Measurements from ENCODE around the gene HUNK. TPM values are rescaled to one million over a fixed set of nuclear protein-coding genes. Genes with fewer than 3 reads are reported as not detected.

HUNK gene
- total and polyA plus RNA-seq, 2 experiments from 2014 or later, result 1.6 to 5.1 TPM

- no peak for TF ChIP-seq ZNF114 (CRISPR knock-in tag; IDR thresholded peaks at IDR 0.05)
- no peak for TF ChIP-seq EZH2phosphoT487 (IDR thresholded peaks at IDR 0.05; ENCODE audit: unreplicated experiment)
- no peak for TF ChIP-seq JUNB (IDR thresholded peaks at IDR 0.05; ENCODE audit: unreplicated experiment)
- no peak for TF ChIP-seq CREB1 (CRISPR knock-in tag; IDR thresholded peaks at IDR 0.05; ENCODE audit: low read depth)
- no peak for TF ChIP-seq POLR2AphosphoS5 (IDR thresholded peaks at IDR 0.05; ENCODE audit: low read depth)
- TF ChIP-seq STAT1 (IDR thresholded peaks at IDR 0.05; ENCODE audit: unreplicated experiment), result no peak
- TF ChIP-seq EZH2 (IDR thresholded peaks at IDR 0.05; ENCODE audit: low read depth, unreplicated experiment), result no peak
- no peak for TF ChIP-seq ZNF462 (CRISPR knock-in tag; IDR thresholded peaks at IDR 0.05)
- TF ChIP-seq, protein P1, sequence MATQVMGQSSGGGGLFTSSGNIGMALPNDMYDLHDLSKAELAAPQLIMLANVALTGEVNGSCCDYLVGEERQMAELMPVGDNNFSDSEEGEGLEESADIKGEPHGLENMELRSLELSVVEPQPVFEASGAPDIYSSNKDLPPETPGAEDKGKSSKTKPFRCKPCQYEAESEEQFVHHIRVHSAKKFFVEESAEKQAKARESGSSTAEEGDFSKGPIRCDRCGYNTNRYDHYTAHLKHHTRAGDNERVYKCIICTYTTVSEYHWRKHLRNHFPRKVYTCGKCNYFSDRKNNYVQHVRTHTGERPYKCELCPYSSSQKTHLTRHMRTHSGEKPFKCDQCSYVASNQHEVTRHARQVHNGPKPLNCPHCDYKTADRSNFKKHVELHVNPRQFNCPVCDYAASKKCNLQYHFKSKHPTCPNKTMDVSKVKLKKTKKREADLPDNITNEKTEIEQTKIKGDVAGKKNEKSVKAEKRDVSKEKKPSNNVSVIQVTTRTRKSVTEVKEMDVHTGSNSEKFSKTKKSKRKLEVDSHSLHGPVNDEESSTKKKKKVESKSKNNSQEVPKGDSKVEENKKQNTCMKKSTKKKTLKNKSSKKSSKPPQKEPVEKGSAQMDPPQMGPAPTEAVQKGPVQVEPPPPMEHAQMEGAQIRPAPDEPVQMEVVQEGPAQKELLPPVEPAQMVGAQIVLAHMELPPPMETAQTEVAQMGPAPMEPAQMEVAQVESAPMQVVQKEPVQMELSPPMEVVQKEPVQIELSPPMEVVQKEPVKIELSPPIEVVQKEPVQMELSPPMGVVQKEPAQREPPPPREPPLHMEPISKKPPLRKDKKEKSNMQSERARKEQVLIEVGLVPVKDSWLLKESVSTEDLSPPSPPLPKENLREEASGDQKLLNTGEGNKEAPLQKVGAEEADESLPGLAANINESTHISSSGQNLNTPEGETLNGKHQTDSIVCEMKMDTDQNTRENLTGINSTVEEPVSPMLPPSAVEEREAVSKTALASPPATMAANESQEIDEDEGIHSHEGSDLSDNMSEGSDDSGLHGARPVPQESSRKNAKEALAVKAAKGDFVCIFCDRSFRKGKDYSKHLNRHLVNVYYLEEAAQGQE (IDR thresholded peaks at IDR 0.05; ENCODE audit: unreplicated experiment), result no peak
- TF ChIP-seq CTCF (conservative IDR thresholded peaks at IDR 0.05; ENCODE audit: low read depth in 2 of 2), result no peak
- TF ChIP-seq ZNF331 (CRISPR knock-in tag; IDR thresholded peaks at IDR 0.05; ENCODE audit: low read depth), result no peak
- TF ChIP-seq, protein P2, sequence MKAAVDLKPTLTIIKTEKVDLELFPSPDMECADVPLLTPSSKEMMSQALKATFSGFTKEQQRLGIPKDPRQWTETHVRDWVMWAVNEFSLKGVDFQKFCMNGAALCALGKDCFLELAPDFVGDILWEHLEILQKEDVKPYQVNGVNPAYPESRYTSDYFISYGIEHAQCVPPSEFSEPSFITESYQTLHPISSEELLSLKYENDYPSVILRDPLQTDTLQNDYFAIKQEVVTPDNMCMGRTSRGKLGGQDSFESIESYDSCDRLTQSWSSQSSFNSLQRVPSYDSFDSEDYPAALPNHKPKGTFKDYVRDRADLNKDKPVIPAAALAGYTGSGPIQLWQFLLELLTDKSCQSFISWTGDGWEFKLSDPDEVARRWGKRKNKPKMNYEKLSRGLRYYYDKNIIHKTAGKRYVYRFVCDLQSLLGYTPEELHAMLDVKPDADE (IDR thresholded peaks at IDR 0.05), result no peak
- TF ChIP-seq NANOG (IDR thresholded peaks at IDR 0.05; ENCODE audit: borderline replicate concordance), result no peak
- Histone ChIP-seq H3K4me1 (ENCODE audit: insufficient read depth) (no peaks in the 10 kb centered on the region), H3K27ac (ENCODE audit: low read depth) (no peak overlapping the region), H3K79me2 (replicated peaks; ENCODE audit: insufficient read depth) (no peaks in the 10 kb centered on the region), H3K4me2 (no peak overlapping the region), H3K36me3 (ENCODE audit: insufficient read depth) (no peaks in the 10 kb centered on the region), H3K4me3 (no peak overlapping the region), H3K27me3 (ENCODE audit: insufficient read depth) (no peaks in the 10 kb centered on the region), H2AFZ (no peak overlapping the region), H3K9me2 (ENCODE audit: insufficient read depth) (no peaks in the 10 kb centered on the region), H3F3A (replicated peaks; ENCODE audit: low read depth) (no peaks in the 10 kb centered on the region), H4K20me1 (replicated peaks; ENCODE audit: insufficient read depth) (no peaks in the 10 kb centered on the region)
- Mint-ChIP-seq H3K4me1 (peaks cover 10% of the 10 kb centered on the region), H3K27me3 (ENCODE audit: insufficient read depth, low read depth, poor library complexity) (no peaks in the 10 kb centered on the region), H3K36me3 (ENCODE audit: low read depth) (no peaks in the 10 kb centered on the region; the same call in 2 of the 3 replicates), H3K4me3 (no peak overlapping the region), H3K9me3 (no peaks in the 10 kb centered on the region), H3K27ac (no peak overlapping the region)
- ATAC-seq, result no peak
- no peak for DNase-seq (ENCODE audit: low spot score)
These were observed 102.7 kb downstream of the HUNK start for GRCh38 chr21:31975491-31975890.
